Fibroblast of lung (primary cell): Measurements from ENCODE around the gene FANCI. TPM values are rescaled to one million over a fixed set of nuclear protein-coding genes. Genes with fewer than 3 reads are reported as not detected.

Experiments used
- DNase-seq, 2 donors: peaks; one replicate each; pipeline versions ENCODE4 v3.0.0 to v3.0.0-alpha.2; 2010; ENCODE audit warnings: low read depth in 2 of 2
- H2AFZ ChIP-seq: 2 replicates; pipeline ENCODE4 v1.5.1; 2012; ENCODE audit warnings: low read length, control low read depth, inconsistent platforms
- H3K27ac ChIP-seq: 2 replicates; pipeline ENCODE4 v1.5.1; 2011; ENCODE audit warnings: low read length, control low read depth; ENCODE audit not compliant: insufficient read depth
- H3K27me3 ChIP-seq: 2 replicates; pipeline ENCODE4 v1.5.1; 2011; ENCODE audit warnings: mild to moderate bottlenecking, low read length; ENCODE audit not compliant: control insufficient read depth, insufficient read depth
- H3K36me3 ChIP-seq: 2 replicates; pipeline ENCODE4 v1.5.1; 2011; ENCODE audit warnings: low read length; ENCODE audit not compliant: control insufficient read depth, insufficient read depth
- H3K4me1 ChIP-seq: 2 replicates; pipeline ENCODE4 v1.5.1; 2011; ENCODE audit warnings: low read length; ENCODE audit not compliant: control insufficient read depth, insufficient read depth; ENCODE audit errors: extremely low read depth
- H3K4me2 ChIP-seq: 2 replicates; pipeline ENCODE4 v1.5.1; 2011; ENCODE audit warnings: low read length, control low read depth; ENCODE audit not compliant: insufficient read depth; ENCODE audit errors: extremely low read depth
- H3K4me3 ChIP-seq, 4 experiments: fragments of 200-600 bp in 1 of 4; sonication (generic) in 1 of 4; replicated peaks in 1 of 4; 2 replicates each; pipeline ENCODE4 v1.5.1; 2011 to 2016; ENCODE audit warnings: low read length in 4 of 4, low read depth in 3 of 4, mild to moderate bottlenecking in 3 of 4, control low read depth in 2 of 4, inconsistent platforms in 1 of 4, mixed read lengths in 1 of 4; ENCODE audit not compliant: insufficient read depth in 1 of 4; ENCODE audit errors: control extremely low read depth in 1 of 4
- H3K79me2 ChIP-seq: 2 replicates; pipeline ENCODE4 v1.5.1; 2012; ENCODE audit warnings: mild to moderate bottlenecking, low read length, inconsistent platforms; ENCODE audit not compliant: control insufficient read depth, insufficient read depth
- H3K9ac ChIP-seq: 2 replicates; pipeline ENCODE4 v1.5.1; 2011; ENCODE audit warnings: mild to moderate bottlenecking, low read length, control low read depth; ENCODE audit not compliant: insufficient read depth
- H3K9me3 ChIP-seq: 2 replicates; pipeline ENCODE4 v1.5.1; 2012; ENCODE audit warnings: low read depth, low read length; ENCODE audit not compliant: control insufficient read depth, insufficient read depth
- H4K20me1 ChIP-seq: 2 replicates; pipeline ENCODE4 v1.5.1; 2011; ENCODE audit warnings: low read length; ENCODE audit not compliant: control insufficient read depth, insufficient read depth; ENCODE audit errors: extremely low read depth
- EZH2 ChIP-seq: IDR thresholded peaks from 2 replicates; pipeline ENCODE4 v1.5.1; 2012; ENCODE audit warnings: low read length, control low read depth, mild to moderate bottlenecking; ENCODE audit errors: missing control alignments
- polyA plus RNA-seq, 2 donors: library from polyadenylated mRNA; depleted of rRNA in 1 of 2; stranded (reverse) in 1 of 2; unstranded in 1 of 2; fragments of >200 nt; gene quantifications; 2 replicates each; pipeline ENCODE4 v1.2.1, GENCODE V29; 2011 to 2012; ENCODE audit warnings: missing spikeins in 1 of 2
- total RNA-seq: library from RNA; depleted of rRNA; stranded (reverse); fragments of >200 nt; gene quantifications from 2 replicates; pipeline ENCODE4 v1.2.1, GENCODE V29; 2014
- TF ChIP-seq, protein P1 (sequence below), 2 donors: IDR thresholded peaks in 1 of 2; conservative IDR thresholded peaks in 1 of 2; 1 replicate in 1 of 2; 2 replicates in 1 of 2; pipeline ENCODE4 v1.5.1; 2011 to 2012; ENCODE audit warnings: low read length in 2 of 2, control low read depth in 1 of 2, inconsistent platforms in 1 of 2, low read depth in 1 of 2, mild to moderate bottlenecking in 1 of 2

The FANCI gene
- total and polyA plus RNA-seq, 2 donors (not counting 1 experiment from before 2014, with no cell fraction given): 12.6 to 13.4 TPM

DNA sequence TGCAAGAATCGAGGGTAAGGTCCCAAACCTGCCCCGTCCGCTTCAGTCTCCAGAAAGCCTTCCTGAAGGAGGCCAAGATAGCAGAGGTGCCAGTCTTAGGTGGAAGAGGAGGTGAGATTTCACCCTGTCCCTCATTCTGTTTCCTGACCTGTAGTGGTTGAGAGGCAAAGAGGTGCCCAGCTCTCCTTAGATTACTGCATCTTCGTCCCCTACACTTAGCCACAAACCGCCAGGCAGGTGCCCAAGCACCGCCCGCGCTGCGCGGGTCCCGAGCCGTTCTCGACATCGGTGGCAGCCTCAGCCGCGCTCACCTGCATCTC is 114.6 kb downstream of the FANCI start:
- TF ChIP-seq, protein P1, sequence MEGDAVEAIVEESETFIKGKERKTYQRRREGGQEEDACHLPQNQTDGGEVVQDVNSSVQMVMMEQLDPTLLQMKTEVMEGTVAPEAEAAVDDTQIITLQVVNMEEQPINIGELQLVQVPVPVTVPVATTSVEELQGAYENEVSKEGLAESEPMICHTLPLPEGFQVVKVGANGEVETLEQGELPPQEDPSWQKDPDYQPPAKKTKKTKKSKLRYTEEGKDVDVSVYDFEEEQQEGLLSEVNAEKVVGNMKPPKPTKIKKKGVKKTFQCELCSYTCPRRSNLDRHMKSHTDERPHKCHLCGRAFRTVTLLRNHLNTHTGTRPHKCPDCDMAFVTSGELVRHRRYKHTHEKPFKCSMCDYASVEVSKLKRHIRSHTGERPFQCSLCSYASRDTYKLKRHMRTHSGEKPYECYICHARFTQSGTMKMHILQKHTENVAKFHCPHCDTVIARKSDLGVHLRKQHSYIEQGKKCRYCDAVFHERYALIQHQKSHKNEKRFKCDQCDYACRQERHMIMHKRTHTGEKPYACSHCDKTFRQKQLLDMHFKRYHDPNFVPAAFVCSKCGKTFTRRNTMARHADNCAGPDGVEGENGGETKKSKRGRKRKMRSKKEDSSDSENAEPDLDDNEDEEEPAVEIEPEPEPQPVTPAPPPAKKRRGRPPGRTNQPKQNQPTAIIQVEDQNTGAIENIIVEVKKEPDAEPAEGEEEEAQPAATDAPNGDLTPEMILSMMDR (conservative IDR thresholded peaks at IDR 0.05 in 1 of 2, IDR thresholded peaks at IDR 0.05 in 1 of 2; ENCODE audit: low read depth in 1 of 2, low read length in 2 of 2): no peak
- peak; percentile 66 for TF ChIP-seq EZH2
- Histone ChIP-seq H3K27me3 (peaks cover 62% of the 10 kb centered on the region), H3K4me3 (peak overlapping the region in 1 of 4 experiments; percentile 52), H2AFZ (no peak overlapping the region), H3K36me3 (no peaks in the 10 kb centered on the region), H3K9me3 (no peaks in the 10 kb centered on the region), H3K79me2 (no peaks in the 10 kb centered on the region), H3K4me1 (no peaks in the 10 kb centered on the region), H3K9ac (no peak overlapping the region), H3K4me2 (no peak overlapping the region), H4K20me1 (no peaks in the 10 kb centered on the region), H3K27ac (no peak overlapping the region)
- no peak for DNase-seq

DNA sequence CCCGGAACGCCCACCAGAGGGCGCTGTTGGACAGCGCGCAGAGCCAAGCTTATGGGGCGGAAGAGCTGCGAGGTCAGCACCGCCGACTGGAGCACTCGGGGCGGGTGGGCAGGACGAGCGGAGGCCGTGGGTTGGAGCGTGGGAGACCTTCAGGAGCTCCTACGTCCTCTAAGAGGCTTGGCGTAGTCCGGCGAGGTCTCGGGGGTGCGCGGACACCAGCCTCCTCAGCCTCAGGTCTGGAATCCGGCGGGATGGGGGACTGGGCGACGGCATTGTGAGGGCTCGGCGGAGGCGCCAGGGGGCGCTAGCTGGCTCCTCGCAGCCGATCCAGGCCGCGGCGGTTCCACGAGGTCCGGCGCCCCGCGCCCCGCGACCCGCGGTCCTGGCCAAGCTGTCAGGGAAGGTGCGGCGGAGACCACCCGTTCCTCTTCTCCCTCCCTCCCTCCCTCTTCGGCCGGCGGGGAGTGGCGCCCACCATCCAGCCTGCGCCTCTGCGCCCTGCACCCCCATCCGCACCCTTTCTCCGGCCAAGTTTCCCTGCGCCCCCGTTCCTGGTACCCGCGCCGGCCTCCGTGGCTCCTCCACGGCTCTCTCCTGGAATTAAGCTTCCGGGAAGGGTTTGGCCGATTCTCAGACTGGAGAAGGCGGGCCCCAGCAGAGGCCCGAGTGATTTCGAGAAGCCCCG is 115.1 kb downstream of the FANCI start:
- H3K4me1 ChIP-seq: no peaks in the 10 kb centered on the region
- DNase-seq: peak; percentile 54 to 73
- H3K27me3 ChIP-seq: peaks cover 64% of the 10 kb centered on the region
- H3K9me3 ChIP-seq: no peaks in the 10 kb centered on the region
- H3K9ac ChIP-seq: no peak overlapping the region
- TF ChIP-seq, protein P1 (conservative IDR thresholded peaks at IDR 0.05 in 1 of 2, IDR thresholded peaks at IDR 0.05 in 1 of 2; ENCODE audit: low read depth in 1 of 2, low read length in 2 of 2): peak; percentile 59 to 81
- TF ChIP-seq EZH2: no peak
- H3K79me2 ChIP-seq: no peaks in the 10 kb centered on the region
- H3K36me3 ChIP-seq: no peaks in the 10 kb centered on the region
- no peaks in the 10 kb centered on the region for H4K20me1 ChIP-seq
- no peak overlapping the region for H3K27ac ChIP-seq
- peak overlapping the region; percentile 79 for H2AFZ ChIP-seq
- peak overlapping the region in 3 of 4 experiments; percentile 40 to 52 (median 48) for H3K4me3 ChIP-seq
- H3K4me2 ChIP-seq: peak overlapping the region; percentile 85

DNA sequence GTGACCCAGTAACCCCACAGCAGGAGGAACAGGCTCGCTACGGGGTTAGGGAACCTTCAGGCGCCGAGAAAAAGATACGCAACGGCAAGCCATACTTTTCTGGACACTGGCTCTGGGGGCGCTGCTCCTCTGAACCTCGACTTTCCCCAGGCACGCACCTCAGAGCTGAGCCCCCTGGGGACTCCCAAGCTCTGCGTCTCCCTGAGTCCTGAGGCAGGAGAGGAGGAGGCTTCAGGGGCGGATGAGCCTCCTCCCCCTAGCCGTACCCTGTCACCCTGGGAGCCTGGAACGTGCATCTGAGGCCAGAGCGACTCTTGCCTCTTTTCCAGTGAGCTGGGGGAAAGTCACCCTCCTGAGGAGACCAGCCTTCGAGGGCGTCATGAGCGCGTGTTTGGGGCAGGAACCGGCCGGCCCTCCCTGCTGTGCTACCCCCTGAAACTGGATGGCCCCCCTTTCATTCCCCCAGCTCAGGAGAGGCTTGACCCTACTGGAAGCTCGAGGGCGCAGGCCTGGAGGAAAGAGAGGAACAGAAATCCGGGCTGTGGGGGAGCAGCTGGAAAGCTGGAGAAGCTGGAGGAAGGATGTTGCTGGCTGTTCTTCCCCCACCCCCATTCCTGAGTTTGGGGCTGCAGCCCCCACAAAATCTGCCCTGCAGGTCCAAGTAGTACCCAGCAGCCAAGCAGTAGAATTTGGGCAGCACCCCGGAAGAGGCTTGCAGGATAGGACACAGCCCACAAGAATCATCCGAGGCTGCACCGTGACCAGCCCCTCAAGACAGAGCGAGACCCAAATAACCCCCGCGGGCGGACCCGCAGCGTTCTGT is 115.9 kb downstream of the FANCI start:
- Histone ChIP-seq H3K36me3 (no peaks in the 10 kb centered on the region), H3K9me3 (no peaks in the 10 kb centered on the region), H3K4me2 (no peak overlapping the region), H3K4me1 (no peaks in the 10 kb centered on the region), H3K27me3 (peaks cover 67% of the 10 kb centered on the region), H3K27ac (no peak overlapping the region), H4K20me1 (no peaks in the 10 kb centered on the region), H3K4me3 (no peak overlapping the region), H2AFZ (no peak overlapping the region), H3K79me2 (no peaks in the 10 kb centered on the region), H3K9ac (no peak overlapping the region)
- TF ChIP-seq EZH2: peak; percentile 71
- TF ChIP-seq, protein P1 (conservative IDR thresholded peaks at IDR 0.05 in 1 of 2, IDR thresholded peaks at IDR 0.05 in 1 of 2; ENCODE audit: low read depth in 1 of 2, low read length in 2 of 2): no peak
- no peak for DNase-seq
